ENCODE results near the gene PTGR2.
"Not testable (repeated sequence)": the region's sequence is repeated elsewhere in the genome, so short reads cannot be mapped to it uniquely, and the experiment has no call there.

PTGR2 gene

GRCh38 chr14:73887694-73888459 is 36.2 kb downstream of the PTGR2 start:
- no peak for DNase-seq

GRCh38 chr14:73888460-73888725 is 36.8 kb downstream of the PTGR2 start:
- DNase-seq: no peak

DNA sequence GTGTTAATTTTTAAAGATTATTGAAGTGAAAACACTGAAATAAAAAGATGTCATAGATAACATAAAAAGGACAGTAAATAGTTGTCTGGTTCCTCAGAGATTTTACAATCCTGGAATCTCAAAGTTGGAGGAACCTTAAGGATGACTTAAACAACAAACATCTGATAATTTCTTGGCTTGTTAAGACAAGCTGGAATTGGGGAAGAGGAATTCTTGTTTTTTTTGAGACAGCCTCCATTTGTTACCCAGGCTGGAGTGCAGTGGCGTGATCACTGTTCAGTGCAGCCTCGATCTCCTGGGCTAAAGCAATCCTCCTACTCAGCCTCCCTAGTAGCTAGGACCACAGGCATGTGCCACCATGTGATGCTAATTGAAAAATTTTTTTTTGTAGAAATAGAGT is 37.3 kb downstream of the PTGR2 start:
- DNase-seq: no peak

DNA sequence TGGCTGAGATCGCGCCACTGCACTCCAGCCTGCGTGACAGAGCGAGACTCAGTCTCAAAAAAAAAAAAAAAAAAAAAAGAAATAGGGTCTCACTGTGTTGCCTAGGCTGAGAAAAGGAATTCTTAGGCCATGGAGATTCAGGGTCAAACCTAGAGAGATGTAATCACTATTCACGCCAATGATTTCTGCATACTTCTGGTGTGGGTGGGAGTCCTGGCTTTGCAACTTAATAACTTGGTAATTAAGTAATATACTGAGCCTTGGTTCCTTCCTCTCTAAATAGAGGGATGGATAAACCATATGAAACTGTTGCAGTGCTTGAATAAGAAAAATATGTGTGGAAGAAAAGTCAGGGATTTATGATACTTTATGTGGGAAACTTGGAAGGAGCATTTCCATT is 37.7 kb downstream of the PTGR2 start:
- DNase-seq: no peak

DNA sequence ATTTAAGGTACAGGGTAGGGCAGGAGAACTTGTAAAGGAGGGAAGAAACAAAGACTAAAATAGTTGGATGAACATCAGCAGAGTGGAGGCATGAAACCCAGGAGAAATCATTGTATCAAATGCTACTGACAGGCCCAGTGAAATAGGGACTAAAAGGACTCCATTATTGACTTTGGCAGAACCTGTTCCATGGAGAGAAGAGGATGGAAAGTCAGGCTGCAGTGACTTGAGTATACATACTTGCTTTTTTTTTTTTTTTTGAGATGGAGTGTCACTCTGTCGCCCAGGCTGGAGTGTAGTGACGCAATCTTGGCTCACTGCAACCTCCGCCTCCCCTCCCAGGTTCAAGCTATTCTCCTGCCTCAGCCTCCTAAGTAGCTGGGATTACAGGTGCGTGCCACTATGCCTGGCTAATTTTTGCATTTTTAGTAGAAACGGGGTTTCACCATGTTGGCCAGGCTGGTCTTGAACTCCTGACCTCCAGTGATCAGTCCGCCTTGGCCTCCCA is 42.6 kb downstream of the PTGR2 start:
- not testable (repeated sequence) for DNase-seq

- DNase-seq: no peak
These were observed 44.3 kb downstream of the PTGR2 start for GRCh38 chr14:73895939-73896338.

DNA sequence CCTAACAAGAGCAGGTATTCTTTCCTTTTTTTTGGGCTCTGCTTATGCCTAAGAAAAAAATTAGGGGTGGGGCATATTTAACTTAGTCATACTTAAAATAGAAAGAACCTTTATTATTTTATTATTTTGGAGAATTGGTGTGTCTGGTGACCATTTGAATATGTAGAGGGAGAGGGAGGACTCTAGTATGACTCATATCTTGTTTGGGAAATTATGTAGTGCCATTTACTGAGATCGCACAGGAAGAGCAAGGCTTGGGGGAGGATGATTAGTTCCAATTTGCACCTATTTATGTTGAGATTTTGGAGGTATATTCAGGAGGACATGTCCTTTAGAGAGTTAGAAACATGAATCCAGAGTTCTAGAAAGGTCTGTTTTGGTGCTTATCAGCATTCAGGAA is 44.9 kb downstream of the PTGR2 start:
- no peak for DNase-seq

- no peak for DNase-seq
These were observed 51.4 kb downstream of the PTGR2 start for GRCh38 chr14:73903028-73903427.

DNA sequence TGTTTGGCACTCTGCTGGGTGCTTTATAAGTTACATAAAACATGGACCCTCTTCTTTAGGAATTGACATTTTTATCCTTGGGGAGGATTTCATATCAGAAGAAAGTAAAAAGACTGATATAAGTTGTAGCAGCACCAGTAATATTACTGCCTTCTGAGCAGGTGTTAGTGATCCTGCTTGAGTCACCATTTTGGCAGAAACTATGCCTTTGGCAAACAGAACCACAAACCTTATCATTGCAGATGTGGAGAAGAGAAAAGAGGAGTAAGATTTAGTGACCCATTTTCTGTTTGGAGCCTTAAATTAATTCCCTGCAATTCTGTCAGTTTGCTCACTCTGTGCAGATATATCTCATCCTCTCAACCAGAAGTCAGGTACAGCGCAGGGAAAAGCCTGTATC is 58.0 kb downstream of the PTGR2 start:
- DNase-seq: no peak

- DNase-seq: no peak
These were observed 61.6 kb downstream of the PTGR2 start for GRCh38 chr14:73913256-73913655.

DNA sequence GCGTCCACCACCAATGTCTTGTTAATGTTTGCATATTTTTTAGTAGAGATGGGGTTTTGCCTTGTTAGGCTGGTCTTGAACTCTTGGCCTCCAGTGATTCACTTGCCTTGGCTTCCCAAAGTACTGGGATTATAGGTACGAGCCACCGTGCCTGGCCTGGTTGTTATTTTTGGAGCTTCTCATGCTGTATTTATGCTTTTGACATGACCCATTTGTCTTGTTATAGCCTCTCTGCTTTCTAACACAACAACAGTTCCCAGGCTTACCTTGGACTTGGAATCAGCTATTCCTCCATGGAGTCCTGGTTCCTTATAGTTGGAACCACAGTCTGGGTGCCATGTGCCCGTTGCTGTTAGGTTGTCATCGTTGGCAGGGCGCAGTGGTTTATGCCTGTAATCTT is 64.7 kb downstream of the PTGR2 start:
- DNase-seq: no peak

DNA sequence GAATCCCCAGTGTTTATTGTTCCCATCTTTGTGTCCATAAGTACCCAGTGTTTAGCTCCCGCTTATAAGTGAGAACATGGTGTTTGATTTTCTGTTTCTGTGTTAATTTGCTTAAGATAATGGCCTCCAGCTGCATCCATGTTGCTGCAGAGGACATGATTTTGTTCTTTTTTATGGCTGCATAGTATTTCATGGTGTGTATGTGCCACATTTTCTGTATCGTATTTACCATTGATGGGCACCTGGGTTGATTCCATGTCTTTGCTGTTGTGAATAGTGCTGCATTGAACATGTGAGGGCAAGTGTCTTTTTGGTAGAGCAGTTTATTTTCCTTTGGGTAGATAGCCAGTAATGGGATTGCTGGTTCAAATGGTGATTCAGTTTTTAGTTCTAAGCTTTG is 67.8 kb downstream of the PTGR2 start:
- not testable (repeated sequence) for DNase-seq

DNA sequence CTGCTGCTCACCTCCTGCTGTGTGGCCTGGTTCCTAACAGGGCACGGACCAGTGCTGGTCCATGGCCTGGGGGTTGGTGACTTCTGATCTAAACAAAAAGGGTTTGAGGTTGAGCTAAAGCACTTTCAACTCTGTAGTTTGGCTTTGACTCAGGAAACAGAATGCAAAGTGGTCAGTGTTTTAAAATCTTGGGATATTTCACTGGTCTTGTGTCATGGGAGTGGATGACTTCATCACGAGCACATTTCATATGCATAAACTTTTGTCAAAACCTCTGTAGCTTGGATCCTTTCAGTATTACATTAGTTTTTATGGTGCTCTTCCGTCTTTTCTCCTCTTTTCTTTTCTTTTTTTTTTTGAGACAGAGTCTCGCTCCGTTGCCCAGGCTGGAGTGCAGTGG is 72.7 kb downstream of the PTGR2 start:
- no peak for DNase-seq

All from T1000 (cell line).